Body of pancreas (tissue), 4 donors: Measurements from ENCODE around the gene RNGTT.

Source experiments
- POLR2A ChIP-seq, 3 donors: fragments of 450-650 bp; IDR thresholded peaks; one replicate each; pipeline ENCODE4 v1.6.1; 2016; ENCODE audit warnings: antibody characterized with exemption in 3 of 3, mild to moderate bottlenecking in 2 of 3
- TF ChIP-seq, protein P1 (sequence below), 7 experiments: fragments of 450-650 bp in 4 of 7; fragments of 200-600 bp in 3 of 7; sonication (generic) in 3 of 7; IDR thresholded peaks; one replicate each; pipeline ENCODE4 v1.5.1; 2016 to 2019; ENCODE audit warnings: antibody characterized with exemption in 7 of 7

DNA sequence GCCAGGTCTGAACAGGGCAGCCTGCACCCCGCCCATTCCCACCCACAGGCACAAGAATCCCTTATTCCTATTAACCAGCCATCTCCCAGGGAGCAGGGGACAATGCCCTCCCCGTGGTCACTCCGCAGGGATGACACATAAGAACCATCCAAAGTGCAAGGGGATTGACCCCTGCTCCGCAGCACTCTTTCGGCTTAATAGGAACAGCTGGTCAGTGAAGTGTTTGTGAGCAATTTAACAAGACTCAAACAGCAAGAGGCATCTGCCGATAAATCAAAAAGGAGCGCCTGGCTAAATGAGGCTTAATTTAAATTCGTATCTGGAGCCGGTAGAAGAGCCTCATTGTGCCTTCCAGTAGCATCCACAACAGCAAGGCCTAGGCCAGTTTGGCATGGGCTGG lies 389.4 kb downstream of the RNGTT start:
- TF ChIP-seq, protein P1, sequence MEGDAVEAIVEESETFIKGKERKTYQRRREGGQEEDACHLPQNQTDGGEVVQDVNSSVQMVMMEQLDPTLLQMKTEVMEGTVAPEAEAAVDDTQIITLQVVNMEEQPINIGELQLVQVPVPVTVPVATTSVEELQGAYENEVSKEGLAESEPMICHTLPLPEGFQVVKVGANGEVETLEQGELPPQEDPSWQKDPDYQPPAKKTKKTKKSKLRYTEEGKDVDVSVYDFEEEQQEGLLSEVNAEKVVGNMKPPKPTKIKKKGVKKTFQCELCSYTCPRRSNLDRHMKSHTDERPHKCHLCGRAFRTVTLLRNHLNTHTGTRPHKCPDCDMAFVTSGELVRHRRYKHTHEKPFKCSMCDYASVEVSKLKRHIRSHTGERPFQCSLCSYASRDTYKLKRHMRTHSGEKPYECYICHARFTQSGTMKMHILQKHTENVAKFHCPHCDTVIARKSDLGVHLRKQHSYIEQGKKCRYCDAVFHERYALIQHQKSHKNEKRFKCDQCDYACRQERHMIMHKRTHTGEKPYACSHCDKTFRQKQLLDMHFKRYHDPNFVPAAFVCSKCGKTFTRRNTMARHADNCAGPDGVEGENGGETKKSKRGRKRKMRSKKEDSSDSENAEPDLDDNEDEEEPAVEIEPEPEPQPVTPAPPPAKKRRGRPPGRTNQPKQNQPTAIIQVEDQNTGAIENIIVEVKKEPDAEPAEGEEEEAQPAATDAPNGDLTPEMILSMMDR (IDR thresholded peaks at IDR 0.05) = no peak
- TF ChIP-seq POLR2A (IDR thresholded peaks at IDR 0.05) = no peak
